ENCODE data around the gene NOXA1. TPM values are rescaled to one million over a fixed set of nuclear protein-coding genes. Genes with fewer than 3 reads are reported as not detected.

Gene NOXA1
- total RNA-seq, 8 experiments from 2014 or later, result 0.13 to 2.1 (median 0.32) TPM

GRCh38 chr9:137479892-137480685, 56.9 kb downstream of the NOXA1 start:
- in situ Hi-C loops (cut with MboI; ENCODE audit: low pct_unique_long_range_greater_than_20kb in 2 of 9, low sequenced_read_pairs in 9 of 9, unreplicated experiment in 9 of 9), result no loop called here
- no peak overlapping the region for H3K27ac ChIP-seq
- ATAC-seq (replicated peaks in 6 of 8), result peak in 1 of 8 experiments; percentile 4
- H3K4me3 ChIP-seq, result no peak overlapping the region
- 20 to 100% (median 90%) methylated on average over 1 to 12 of the region's 32 CpGs; no CpG with 5 or more reads in 1 of the 10 experiments for WGBS, 10 experiments
- peaks cover 0 to 3% of the 10 kb centered on the region in 2 donors for H3K4me1 ChIP-seq (replicated peaks in 1 of 2)

GRCh38 chr9:137480686-137481683, 57.8 kb downstream of the NOXA1 start:
- peak in 1 of 8 experiments; percentile 9 for ATAC-seq (replicated peaks in 6 of 8)
- 67 to 100% (median 89%) methylated on average over 3 to 6 of the region's 38 CpGs; no CpG with 5 or more reads in 3 of the 10 experiments for WGBS, 10 experiments
- in situ Hi-C loops (cut with MboI; ENCODE audit: low pct_unique_long_range_greater_than_20kb in 2 of 9, low sequenced_read_pairs in 9 of 9, unreplicated experiment in 9 of 9), result no loop called here
- H3K27ac ChIP-seq, result no peak overlapping the region
- no peak overlapping the region for H3K4me3 ChIP-seq
- H3K4me1 ChIP-seq (replicated peaks in 1 of 2), result peaks cover 0 to 3% of the 10 kb centered on the region in 2 donors

GRCh38 chr9:137482094-137482781, 59.0 kb downstream of the NOXA1 start:
- ATAC-seq (replicated peaks in 6 of 8), result peak in 4 of 8 experiments; percentile 20 to 69 (median 49)
- H3K27ac ChIP-seq, result no peak overlapping the region
- 44 to 86% (median 75%) methylated on average over 2 to 9 of the region's 26 CpGs; no CpG with 5 or more reads in 4 of the 10 experiments for WGBS, 10 experiments
- H3K4me1 ChIP-seq (replicated peaks in 1 of 2), result peaks cover 3 to 12% of the 10 kb centered on the region in 2 donors
- in situ Hi-C loops (cut with MboI; ENCODE audit: low pct_unique_long_range_greater_than_20kb in 2 of 9, low sequenced_read_pairs in 9 of 9, unreplicated experiment in 9 of 9), result no loop called here
- H3K4me3 ChIP-seq, result no peak overlapping the region

Other genes starting within 250 kb of the NOXA1 start
- 10 to 100 TPM; 11.9 to 43.3 (median 20.0) TPM for gene ANAPC2, start 234.8 kb upstream of the NOXA1 start, total RNA-seq
- gene SSNA1, start 234.7 kb upstream of the NOXA1 start, total RNA-seq, result 10 to 100 TPM; 28.2 to 50.7 (median 44.5) TPM
- gene TPRN, start 222.7 kb upstream of the NOXA1 start, total RNA-seq, result 10 to 100 TPM in 4 of 8 experiments, 1 to 10 TPM in 4; 5.9 to 79.6 (median 10.6) TPM
- 10 to 100 TPM; 20.0 to 31.7 (median 26.4) TPM for gene TMEM203, start 217.7 kb upstream of the NOXA1 start, total RNA-seq
- gene NDOR1, start 217.7 kb upstream of the NOXA1 start, total RNA-seq, result 10 to 100 TPM in 2 of 8 experiments, 1 to 10 TPM in 6; 5.1 to 25.3 (median 8.6) TPM
- gene RNF208, start 201.2 kb upstream of the NOXA1 start, total RNA-seq, result 1 to 10 TPM in 7 of 8 experiments, under 1 TPM in 1; 0.41 to 7.0 (median 3.0) TPM
- gene CYSRT1, start 198.2 kb upstream of the NOXA1 start, total RNA-seq, result 1 to 10 TPM; 1.2 to 4.7 (median 1.3) TPM
- 1 to 10 TPM in 1 of 8 experiments, under 1 TPM in 7; 0.23 to 1.1 (median 0.46) TPM for gene RNF224, start 195.9 kb upstream of the NOXA1 start, total RNA-seq
- gene SLC34A3, start 192.5 kb upstream of the NOXA1 start, total RNA-seq, result under 1 TPM in 6 of 8 experiments, not detected in 2; 0.11 to 0.49 (median 0.20) TPM
- 100 to 1,000 TPM in 5 of 8 experiments, 10 to 100 TPM in 3; 57.6 to 372 (median 151) TPM for gene TUBB4B, start 182.1 kb upstream of the NOXA1 start, total RNA-seq
- 1 to 10 TPM in 3 of 8 experiments, under 1 TPM in 2, not detected in 3; 0.42 to 1.4 (median 1.3) TPM for gene STPG3, start 172.1 kb upstream of the NOXA1 start, total RNA-seq
- gene NELFB, start 168.1 kb upstream of the NOXA1 start, total RNA-seq, result 10 to 100 TPM; 22.8 to 38.4 (median 34.5) TPM
- gene TOR4A, start 145.7 kb upstream of the NOXA1 start, total RNA-seq, result 10 to 100 TPM in 2 of 8 experiments, 1 to 10 TPM in 1, under 1 TPM in 5; 0.11 to 14.2 (median 0.71) TPM
- 10 to 100 TPM in 1 of 8 experiments, 1 to 10 TPM in 5, under 1 TPM in 1, not detected in 1; 1.00 to 20.5 (median 3.4) TPM for gene NRARP, start 121.1 kb upstream of the NOXA1 start, total RNA-seq
- gene EXD3, start 231 bp upstream of the NOXA1 start, total RNA-seq, result 10 to 100 TPM in 3 of 8 experiments, 1 to 10 TPM in 5; 3.2 to 14.8 (median 9.6) TPM
- under 1 TPM in 6 of 8 experiments, not detected in 2; 0.08 to 0.52 (median 0.21) TPM for gene ENTPD8, start 18.0 kb downstream of the NOXA1 start, total RNA-seq
- gene NSMF, start 35.9 kb downstream of the NOXA1 start, total RNA-seq, result 100 to 1,000 TPM in 1 of 8 experiments, 10 to 100 TPM in 7; 18.0 to 116 (median 26.2) TPM
- 1 to 10 TPM in 5 of 8 experiments, under 1 TPM in 3; 0.16 to 3.3 (median 1.5) TPM for gene PNPLA7, start 127.0 kb downstream of the NOXA1 start, total RNA-seq
- 10 to 100 TPM; 18.4 to 36.5 (median 29.6) TPM for gene MRPL41, start 128.5 kb downstream of the NOXA1 start, total RNA-seq
- gene DPH7, start 155.5 kb downstream of the NOXA1 start, total RNA-seq, result 10 to 100 TPM; 26.3 to 74.6 (median 41.1) TPM
- gene ZMYND19, start 167.1 kb downstream of the NOXA1 start, total RNA-seq, result 10 to 100 TPM; 19.6 to 45.9 (median 26.8) TPM
- gene ARRDC1, start 182.3 kb downstream of the NOXA1 start, total RNA-seq, result 10 to 100 TPM in 7 of 8 experiments, 1 to 10 TPM in 1; 9.4 to 30.2 (median 14.7) TPM
- 10 to 100 TPM; 25.0 to 90.6 (median 42.6) TPM for gene EHMT1, start 195.6 kb downstream of the NOXA1 start, total RNA-seq